Ovary (tissue), 3 donors: Measurements from ENCODE around the gene SDC3.

Experiments used
- EP300 ChIP-seq: sonication (generic); formaldehyde crosslinking; IDR thresholded peaks from one replicate; pipeline ENCODE4 v1.6.1; 2017; ENCODE audit warnings: antibody characterized with exemption
- POLR2A ChIP-seq: fragments of 450-650 bp; IDR thresholded peaks from one replicate; pipeline ENCODE4 v1.6.1; 2017; ENCODE audit warnings: antibody characterized with exemption, mild to moderate bottlenecking, moderate library complexity
- TF ChIP-seq, protein P1 (sequence below), 3 donors: fragments of 450-650 bp in 2 of 3; fragments of 200-600 bp in 1 of 3; IDR thresholded peaks; one replicate each; pipeline versions ENCODE4 v1.5.1 to v1.8.0; 2016 to 2022; ENCODE audit warnings: antibody characterized with exemption in 3 of 3, mild to moderate bottlenecking in 1 of 3
- donor health status: DM: no; HTN: no; CAD: no.

DNA sequence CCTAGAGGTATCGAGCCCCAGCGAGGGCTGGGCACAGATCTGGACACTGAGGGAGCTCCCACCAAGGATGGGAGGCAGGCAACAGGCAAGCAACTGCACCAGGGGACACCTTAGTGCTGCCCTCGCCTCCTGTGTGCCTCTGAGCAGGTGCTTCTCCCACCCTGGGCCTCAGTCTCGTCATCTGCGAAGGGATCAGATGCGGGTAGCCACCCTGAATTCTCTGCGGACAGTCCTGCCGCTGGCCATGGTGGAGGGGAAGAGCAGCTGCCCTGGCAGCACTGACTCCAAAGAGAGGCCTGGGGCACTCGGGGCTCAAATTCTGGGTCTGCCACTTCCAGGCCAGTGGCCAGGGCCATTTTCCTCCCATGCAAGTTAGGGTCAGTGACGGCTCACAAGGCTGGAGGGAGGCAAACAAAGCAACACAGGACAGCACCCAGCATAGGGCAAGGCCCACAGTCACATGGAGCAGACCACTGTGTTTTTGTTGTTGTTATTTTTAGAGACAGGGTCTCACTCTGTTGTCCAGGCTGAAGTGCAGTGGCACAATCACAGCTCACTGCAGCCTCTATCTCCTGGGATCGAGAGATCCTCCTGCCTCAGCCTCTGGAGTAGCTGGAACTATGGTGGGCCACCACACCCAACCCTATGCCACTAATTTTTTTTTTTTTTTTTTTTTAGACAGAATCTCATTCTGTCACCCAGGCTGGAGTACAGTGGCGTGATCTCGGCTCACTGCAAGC is 7.1 kb upstream of the SDC3 start:
- TF ChIP-seq POLR2A (no peak), EP300 (no peak)
- TF ChIP-seq, protein P1, sequence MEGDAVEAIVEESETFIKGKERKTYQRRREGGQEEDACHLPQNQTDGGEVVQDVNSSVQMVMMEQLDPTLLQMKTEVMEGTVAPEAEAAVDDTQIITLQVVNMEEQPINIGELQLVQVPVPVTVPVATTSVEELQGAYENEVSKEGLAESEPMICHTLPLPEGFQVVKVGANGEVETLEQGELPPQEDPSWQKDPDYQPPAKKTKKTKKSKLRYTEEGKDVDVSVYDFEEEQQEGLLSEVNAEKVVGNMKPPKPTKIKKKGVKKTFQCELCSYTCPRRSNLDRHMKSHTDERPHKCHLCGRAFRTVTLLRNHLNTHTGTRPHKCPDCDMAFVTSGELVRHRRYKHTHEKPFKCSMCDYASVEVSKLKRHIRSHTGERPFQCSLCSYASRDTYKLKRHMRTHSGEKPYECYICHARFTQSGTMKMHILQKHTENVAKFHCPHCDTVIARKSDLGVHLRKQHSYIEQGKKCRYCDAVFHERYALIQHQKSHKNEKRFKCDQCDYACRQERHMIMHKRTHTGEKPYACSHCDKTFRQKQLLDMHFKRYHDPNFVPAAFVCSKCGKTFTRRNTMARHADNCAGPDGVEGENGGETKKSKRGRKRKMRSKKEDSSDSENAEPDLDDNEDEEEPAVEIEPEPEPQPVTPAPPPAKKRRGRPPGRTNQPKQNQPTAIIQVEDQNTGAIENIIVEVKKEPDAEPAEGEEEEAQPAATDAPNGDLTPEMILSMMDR (IDR thresholded peaks at IDR 0.05) = no peak
